Skeletal muscle satellite cell (primary cell): ENCODE data around the gene CRISPLD2.
A peak's percentile ranks its signal among the peaks of the same experiment; 100 is the strongest.

Experiments
- H3K27me3 ChIP-seq: 2 replicates; pipeline ENCODE4 v1.7.0; 2013; ENCODE audit warnings: low read length; ENCODE audit not compliant: control insufficient read depth, insufficient read depth
- H3K36me3 ChIP-seq: 2 replicates; pipeline ENCODE4 v1.7.0; 2013; ENCODE audit warnings: mild to moderate bottlenecking, control low read depth, low read length; ENCODE audit not compliant: insufficient read depth
- H3K4me1 ChIP-seq: 2 replicates; pipeline ENCODE4 v1.7.0; 2013; ENCODE audit warnings: low read length; ENCODE audit not compliant: control insufficient read depth, insufficient read depth
- H3K4me2 ChIP-seq: 2 replicates; pipeline ENCODE4 v1.7.0; 2013; ENCODE audit warnings: mild to moderate bottlenecking, low read length
- H3K4me3 ChIP-seq: 2 replicates; pipeline ENCODE4 v1.7.0; 2013; ENCODE audit warnings: low read length
- H3K9ac ChIP-seq: 2 replicates; pipeline ENCODE4 v1.7.0; 2013; ENCODE audit warnings: mild to moderate bottlenecking, low read depth, low read length, moderate library complexity
- H3K9me3 ChIP-seq: replicated peaks from 2 replicates; pipeline ENCODE4 v1.7.0; 2013; ENCODE audit warnings: mild to moderate bottlenecking, control low read depth, low read length

Gene CRISPLD2

DNA sequence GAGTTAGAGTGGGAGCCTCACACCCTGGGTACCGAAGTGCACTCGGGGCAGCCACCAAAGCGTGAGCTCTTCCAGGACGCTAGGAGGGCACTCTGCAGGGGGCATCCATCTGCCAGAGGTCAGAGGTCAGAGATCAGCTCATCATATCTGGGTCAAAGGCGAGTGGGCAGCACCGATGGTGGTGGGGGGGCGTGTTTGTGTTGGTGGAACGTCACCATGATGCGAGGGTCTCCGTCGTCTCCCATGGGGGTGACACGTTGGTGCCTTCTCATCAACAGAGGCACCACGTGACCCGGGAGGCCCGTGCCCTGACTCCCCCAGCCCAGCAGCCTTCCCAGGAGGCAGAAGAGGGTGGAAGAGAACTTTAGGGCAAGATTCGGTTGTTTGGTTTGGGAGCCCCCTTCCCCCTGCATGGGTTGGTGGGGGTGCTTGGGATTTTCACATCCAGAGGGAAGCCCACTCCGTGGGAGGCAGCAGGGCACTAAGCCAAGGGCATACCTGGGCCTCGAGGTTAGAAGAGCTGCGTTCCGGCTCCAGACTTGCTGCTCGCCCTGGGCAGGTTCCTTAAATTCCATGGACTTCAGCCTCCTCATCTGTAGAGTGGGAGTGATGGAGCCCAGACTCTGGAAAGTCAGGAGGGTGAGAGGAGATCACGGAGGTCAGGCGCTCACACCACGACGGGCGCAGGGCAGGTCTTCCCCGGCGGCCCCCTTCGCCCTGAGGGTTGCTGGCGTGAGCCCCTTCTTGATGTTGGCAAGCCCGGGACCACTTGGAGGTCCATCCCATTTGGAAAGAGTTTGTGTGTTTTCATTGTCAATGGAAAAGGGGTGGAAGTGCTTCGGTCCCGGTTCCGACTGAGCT is 14.0 kb downstream of the CRISPLD2 start:
- Histone ChIP-seq H3K9me3 (no peaks in the 10 kb centered on the region), H3K27me3 (no peaks in the 10 kb centered on the region), H3K4me3 (no peak overlapping the region), H3K36me3 (peaks cover 10% of the 10 kb centered on the region), H3K4me2 (peak overlapping the region; percentile 81), H3K9ac (peak overlapping the region; percentile 83), H3K4me1 (peaks cover 84% of the 10 kb centered on the region)

- H3K4me1 ChIP-seq = peaks cover 84% of the 10 kb centered on the region
- no peaks in the 10 kb centered on the region for H3K9me3 ChIP-seq
- no peak overlapping the region for H3K4me2 ChIP-seq
- peaks cover 14% of the 10 kb centered on the region for H3K36me3 ChIP-seq
- peak overlapping the region; percentile 83 for H3K9ac ChIP-seq
- H3K27me3 ChIP-seq = no peaks in the 10 kb centered on the region
- H3K4me3 ChIP-seq = no peak overlapping the region
These were observed 14.6 kb downstream of the CRISPLD2 start for GRCh38 chr16:84834403-84834772.

- no peak overlapping the region for H3K4me3 ChIP-seq
- H3K36me3 ChIP-seq = peaks cover 21% of the 10 kb centered on the region
- no peaks in the 10 kb centered on the region for H3K9me3 ChIP-seq
- no peaks in the 10 kb centered on the region for H3K27me3 ChIP-seq
- H3K4me1 ChIP-seq = peaks cover 90% of the 10 kb centered on the region
- peak overlapping the region; percentile 76 for H3K9ac ChIP-seq
- peak overlapping the region; percentile 11 for H3K4me2 ChIP-seq
These were observed 16.5 kb downstream of the CRISPLD2 start for GRCh38 chr16:84836234-84836647.

DNA sequence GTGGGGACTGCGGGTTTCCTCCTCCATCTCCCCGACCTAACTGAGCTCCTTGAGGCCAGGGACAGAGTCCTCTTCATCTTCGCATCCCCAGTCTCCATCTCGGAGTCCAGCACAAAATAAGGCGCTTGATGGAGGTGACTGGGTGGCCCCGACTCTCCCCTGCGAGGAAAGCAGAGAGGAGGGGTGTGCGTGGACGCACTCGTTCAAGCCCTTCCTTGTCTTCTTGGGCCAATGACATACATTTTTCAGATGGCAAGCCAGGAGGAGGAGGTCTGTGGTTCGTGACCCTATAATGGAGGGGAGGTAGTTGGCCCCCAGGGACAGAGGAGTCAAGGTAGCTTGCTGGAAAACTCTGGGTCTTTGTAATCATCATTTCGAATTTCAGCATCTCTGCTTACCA is 17.2 kb downstream of the CRISPLD2 start:
- Histone ChIP-seq H3K9ac (peak overlapping the region; percentile 76), H3K4me3 (peak overlapping the region; percentile 21), H3K9me3 (no peaks in the 10 kb centered on the region), H3K36me3 (peaks cover 21% of the 10 kb centered on the region), H3K4me2 (peak overlapping the region; percentile 11), H3K4me1 (peaks cover 83% of the 10 kb centered on the region), H3K27me3 (no peaks in the 10 kb centered on the region)

DNA sequence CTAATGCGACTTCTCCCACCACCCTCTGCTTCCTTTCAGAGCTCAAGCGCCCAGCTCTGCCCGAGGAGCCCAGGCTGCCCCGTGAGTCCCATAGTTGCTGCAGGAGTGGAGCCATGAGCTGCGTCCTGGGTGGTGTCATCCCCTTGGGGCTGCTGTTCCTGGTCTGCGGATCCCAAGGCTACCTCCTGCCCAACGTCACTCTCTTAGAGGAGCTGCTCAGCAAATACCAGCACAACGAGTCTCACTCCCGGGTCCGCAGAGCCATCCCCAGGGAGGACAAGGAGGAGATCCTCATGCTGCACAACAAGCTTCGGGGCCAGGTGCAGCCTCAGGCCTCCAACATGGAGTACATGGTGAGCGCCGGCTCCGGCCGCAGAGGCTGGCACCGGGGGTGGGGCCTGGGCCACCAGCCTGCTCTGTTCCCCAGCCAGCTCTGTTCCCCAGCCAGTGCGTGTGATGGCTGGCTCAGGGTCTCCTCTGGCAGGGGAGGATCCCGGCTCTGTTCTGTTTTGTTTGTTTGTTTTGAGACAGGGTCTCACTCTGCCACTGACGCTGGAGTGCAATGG is 18.7 kb downstream of the CRISPLD2 start:
- Histone ChIP-seq H3K4me3 (no peak overlapping the region), H3K4me2 (no peak overlapping the region), H3K9me3 (no peaks in the 10 kb centered on the region), H3K4me1 (peaks cover 74% of the 10 kb centered on the region), H3K27me3 (no peaks in the 10 kb centered on the region), H3K9ac (no peak overlapping the region), H3K36me3 (peaks cover 21% of the 10 kb centered on the region)

DNA sequence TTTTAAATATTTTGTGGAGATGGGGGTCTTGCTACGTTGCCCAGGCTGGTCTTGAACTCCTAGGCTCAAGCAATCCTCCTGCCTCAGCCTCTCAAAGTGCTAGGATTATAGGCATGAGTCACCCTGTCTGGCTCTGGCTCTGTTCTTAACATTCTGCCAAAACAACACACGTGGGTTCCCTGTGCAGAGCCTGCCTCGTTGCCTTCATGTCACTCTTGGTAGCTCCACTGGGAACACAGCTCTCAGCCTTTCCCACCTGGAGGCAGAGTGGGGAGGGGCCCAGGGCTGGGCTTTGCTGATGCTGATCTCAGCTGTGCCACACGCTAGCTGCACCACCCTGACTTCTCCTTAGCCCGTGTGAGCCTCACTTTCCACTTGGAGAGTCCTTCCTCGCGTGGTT is 19.3 kb downstream of the CRISPLD2 start:
- no peaks in the 10 kb centered on the region for H3K27me3 ChIP-seq
- no peaks in the 10 kb centered on the region for H3K9me3 ChIP-seq
- peaks cover 21% of the 10 kb centered on the region for H3K36me3 ChIP-seq
- peaks cover 74% of the 10 kb centered on the region for H3K4me1 ChIP-seq
- H3K4me2 ChIP-seq = no peak overlapping the region
- H3K4me3 ChIP-seq = no peak overlapping the region
- peak overlapping the region; percentile 40 for H3K9ac ChIP-seq

DNA sequence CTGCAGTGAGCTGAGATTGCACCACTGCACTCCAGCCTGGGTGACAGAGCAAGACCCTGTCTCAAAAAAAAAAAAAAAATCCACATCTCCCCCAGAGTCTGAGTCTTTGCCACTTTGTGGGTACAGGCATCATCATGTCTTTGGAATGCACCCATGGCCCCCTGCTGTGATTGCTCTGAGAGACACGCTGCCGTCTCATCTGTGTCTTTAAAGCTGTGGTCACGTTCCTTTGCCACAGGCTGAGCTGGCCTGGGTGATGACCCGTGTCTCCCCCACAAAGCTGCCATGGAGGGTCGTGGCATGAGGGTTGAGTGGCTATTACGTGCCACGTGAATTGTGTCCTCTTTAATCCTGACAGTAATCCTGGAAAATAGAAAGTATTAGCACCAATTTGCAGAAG is 20.2 kb downstream of the CRISPLD2 start:
- Histone ChIP-seq H3K36me3 (peaks cover 27% of the 10 kb centered on the region), H3K27me3 (no peaks in the 10 kb centered on the region), H3K4me3 (no peak overlapping the region), H3K4me2 (peak overlapping the region; percentile 17), H3K9ac (peak overlapping the region; percentile 36), H3K4me1 (peaks cover 71% of the 10 kb centered on the region), H3K9me3 (no peaks in the 10 kb centered on the region)

DNA sequence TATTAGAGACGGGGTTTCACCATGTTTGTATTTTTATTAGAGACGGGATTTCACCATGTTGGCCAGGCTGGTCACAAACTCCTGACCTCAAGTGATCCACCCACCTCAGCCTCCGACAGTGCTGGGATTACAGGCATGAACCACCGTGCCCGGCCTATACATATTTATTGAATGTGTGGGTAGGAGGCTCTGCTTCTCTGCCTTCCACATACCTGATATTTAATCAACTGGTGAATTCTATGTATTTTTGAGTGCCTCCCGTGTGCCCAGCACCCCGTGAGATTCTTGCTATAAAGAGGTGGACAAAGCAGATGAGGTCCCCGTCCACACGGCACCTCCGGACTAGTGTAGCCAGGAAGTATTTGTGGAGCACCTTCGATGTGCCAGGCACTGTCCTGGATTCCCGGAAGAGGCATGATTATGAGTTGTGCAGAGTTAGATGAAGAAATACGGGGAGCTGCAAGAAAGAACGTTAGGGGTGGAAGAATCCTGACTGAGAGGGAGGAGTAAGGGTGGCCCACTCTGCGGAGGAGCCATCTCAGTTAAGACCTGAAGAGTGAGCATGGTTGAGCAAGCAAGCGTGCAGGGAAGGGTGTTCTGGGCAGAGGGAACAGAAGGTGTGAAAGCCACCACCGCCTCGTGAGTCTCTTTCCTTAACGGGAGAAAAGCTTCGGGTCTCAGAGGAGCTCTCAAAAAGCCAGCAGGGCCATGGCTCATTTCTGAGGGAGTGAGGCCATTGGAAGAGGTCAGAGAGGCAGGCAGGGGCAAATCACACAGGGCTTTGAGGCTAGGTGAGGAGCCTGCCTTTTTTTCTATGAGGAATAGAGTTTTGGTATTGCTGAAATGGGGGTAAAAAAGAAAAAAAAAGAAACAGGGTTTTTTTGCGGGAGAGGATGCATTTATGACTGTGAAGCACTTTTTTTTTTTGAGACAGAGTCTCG is 21.2 kb downstream of the CRISPLD2 start:
- Histone ChIP-seq H3K9ac (peak overlapping the region; percentile 36), H3K36me3 (peaks cover 33% of the 10 kb centered on the region), H3K4me3 (no peak overlapping the region), H3K4me2 (no peak overlapping the region), H3K27me3 (no peaks in the 10 kb centered on the region), H3K9me3 (no peaks in the 10 kb centered on the region), H3K4me1 (peaks cover 62% of the 10 kb centered on the region)

GRCh38 chr16:84841787-84842300 is 22.1 kb downstream of the CRISPLD2 start:
- H3K27me3 ChIP-seq = no peaks in the 10 kb centered on the region
- no peak overlapping the region for H3K4me3 ChIP-seq
- peaks cover 36% of the 10 kb centered on the region for H3K36me3 ChIP-seq
- H3K9ac ChIP-seq = no peak overlapping the region
- H3K4me1 ChIP-seq = peaks cover 57% of the 10 kb centered on the region
- no peak overlapping the region for H3K4me2 ChIP-seq
- no peaks in the 10 kb centered on the region for H3K9me3 ChIP-seq

DNA sequence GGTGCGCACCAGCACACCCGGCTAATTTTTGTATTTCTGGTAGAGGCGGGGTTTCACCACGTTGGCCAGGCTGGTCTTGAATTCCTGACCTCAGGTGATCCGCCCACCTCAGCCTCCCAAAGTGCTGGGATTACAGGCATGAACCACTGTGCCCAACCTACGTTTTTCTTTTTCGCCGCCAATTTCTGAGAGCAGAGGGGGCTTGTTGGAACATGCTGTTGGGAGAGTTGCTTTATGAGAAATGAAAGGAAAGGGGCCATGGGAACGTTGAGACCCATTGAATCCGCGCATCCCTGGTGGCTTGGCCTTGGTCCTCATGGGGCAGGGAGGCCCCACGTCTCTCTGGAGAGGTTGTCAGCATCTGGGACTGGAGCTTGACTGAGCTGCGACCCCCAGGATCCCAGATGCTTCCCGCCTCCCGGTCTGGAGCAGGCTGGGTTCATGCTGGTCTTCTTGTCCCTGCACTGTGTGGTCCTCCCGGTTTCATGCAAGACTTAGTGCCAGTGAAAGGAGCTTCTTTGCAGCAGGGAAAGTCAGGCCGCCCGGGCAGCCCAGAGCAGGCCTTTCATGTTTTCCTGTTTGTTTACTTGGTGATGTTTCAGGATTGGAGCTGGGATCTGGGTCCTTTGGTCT is 22.8 kb downstream of the CRISPLD2 start:
- H3K4me1 ChIP-seq = peaks cover 52% of the 10 kb centered on the region
- H3K9me3 ChIP-seq = no peaks in the 10 kb centered on the region
- peaks cover 37% of the 10 kb centered on the region for H3K36me3 ChIP-seq

More for the DNA sequence above, 22.8 kb downstream of the CRISPLD2 start:
- no peak overlapping the region for H3K9ac ChIP-seq
- H3K27me3 ChIP-seq = no peaks in the 10 kb centered on the region
- H3K4me2 ChIP-seq = no peak overlapping the region
- H3K4me3 ChIP-seq = no peak overlapping the region
